ENCODE data around the gene PDPK1.
A peak's percentile ranks its signal among the peaks of the same experiment; 100 is the strongest.
"Not testable (repeated sequence)": the region's sequence is repeated elsewhere in the genome, so short reads cannot be mapped to it uniquely, and the experiment has no call there.

PDPK1 gene

GRCh38 chr16:2595393-2596205 lies 57.8 kb downstream of the PDPK1 start:
- DNase-seq, result no peak

- no peak for DNase-seq
Measured at GRCh38 chr16:2596747-2597559, 59.1 kb downstream of the PDPK1 start.

GRCh38 chr16:2597560-2597902 lies 59.7 kb downstream of the PDPK1 start:
- no peak for DNase-seq

DNA sequence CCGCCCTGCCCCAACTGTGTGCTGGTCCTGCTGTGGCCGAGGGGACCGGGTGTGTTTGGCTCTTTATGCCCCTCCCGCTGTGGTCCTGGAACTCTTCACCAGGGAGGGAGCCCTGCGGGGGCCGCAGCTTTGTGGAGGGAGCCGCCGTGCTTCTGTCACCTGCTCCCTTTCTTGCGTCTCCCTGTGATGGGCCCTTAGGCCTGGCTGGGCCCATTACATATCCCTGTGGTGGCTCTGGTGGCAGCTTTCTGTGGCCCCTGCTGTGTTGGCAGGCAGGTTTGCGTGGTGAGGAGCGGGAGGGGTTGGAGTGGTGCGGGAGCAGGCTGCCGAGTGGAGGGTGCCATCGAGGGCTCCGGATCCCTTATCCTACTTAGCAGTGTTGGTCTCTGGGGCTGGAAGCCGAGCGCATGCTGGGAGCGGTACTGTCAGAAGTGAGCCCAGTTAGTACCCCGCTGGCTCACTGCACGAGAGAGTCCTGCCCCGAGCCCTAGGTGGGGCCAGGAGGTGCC lies 60.4 kb downstream of the PDPK1 start:
- DNase-seq, result no peak

- DNase-seq, result no peak
Measured at GRCh38 chr16:2598723-2599122, 60.9 kb downstream of the PDPK1 start.

- not testable (repeated sequence) for DNase-seq
Measured at GRCh38 chr16:2599165-2599564, 61.3 kb downstream of the PDPK1 start.

DNA sequence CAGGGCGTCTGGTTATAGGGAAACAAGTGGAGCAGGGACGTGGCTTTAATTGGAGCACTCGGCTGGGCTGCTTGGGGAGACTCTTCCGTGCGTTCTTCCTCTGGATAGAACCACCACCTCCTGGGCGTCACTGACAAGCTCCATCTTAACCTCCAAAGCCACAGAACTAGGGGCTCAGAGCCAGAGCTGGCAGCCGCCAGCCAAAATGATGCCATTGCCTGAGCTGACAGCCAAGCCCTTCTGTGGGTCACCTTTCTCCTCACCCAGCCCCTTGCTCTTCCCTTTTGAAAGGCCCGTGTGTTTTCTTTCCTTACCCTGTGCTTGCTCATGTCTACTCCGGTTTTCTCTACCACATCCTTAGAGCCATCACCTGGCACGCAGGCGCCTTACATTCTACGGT lies 62.0 kb downstream of the PDPK1 start:
- DNase-seq, result not testable (repeated sequence)

DNA sequence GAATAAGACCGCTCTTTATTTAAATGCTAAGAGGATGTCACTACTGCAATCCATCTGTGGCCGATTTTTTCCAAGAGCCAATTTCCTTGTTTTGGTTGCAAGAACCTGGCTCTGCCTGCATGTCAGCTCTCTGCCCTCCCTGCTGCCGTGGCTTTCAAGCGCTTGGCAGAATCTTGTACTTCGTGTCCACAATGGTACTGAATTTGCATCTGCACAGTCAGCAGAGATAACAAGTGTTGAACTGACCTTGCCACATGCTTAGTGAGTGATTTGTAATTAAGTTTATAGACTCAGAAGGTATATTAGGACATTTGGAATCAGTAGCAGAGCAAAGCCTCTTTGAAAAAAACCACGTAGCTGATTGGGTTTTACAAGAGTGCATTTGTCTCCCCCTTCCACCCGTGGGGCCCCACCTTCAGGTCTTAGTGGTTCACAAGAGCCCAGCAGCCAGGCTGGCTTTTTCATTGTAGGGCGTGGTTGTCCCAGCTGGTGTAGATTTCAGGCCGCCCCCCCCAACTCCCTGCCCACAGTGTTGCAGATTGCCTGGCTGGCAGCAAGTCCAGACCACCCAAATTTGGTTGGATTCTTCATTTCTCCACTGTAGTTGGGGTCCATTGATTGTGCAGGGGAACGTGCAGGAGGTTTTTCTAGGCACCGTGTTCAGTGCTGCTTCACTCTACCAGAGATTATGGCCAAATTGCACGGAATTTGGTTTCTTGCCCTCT lies 63.6 kb downstream of the PDPK1 start:
- DNase-seq, result not testable (repeated sequence)

GRCh38 chr16:2602175-2602574 lies 64.4 kb downstream of the PDPK1 start:
- not testable (repeated sequence) for DNase-seq

- peak; percentile 91 for DNase-seq
Measured at GRCh38 chr16:2603165-2604015, 65.6 kb downstream of the PDPK1 start.

DNA sequence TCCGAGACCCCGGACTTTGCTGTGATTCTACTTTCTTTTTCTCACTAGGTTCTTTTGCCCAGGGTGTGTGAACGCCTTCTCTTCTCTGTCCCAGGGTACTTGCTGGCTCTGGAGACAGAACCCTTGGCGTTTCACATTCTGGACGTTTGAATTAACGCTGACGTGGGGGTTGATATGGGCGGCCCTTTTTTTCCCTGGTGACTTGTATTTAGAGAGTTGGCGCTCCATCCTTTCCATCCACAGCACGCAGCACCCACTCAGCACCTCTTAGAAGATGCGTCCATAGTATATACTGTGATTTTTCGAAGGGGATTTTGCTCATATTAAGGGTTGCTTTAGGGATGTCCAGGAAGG lies 66.2 kb downstream of the PDPK1 start:
- not testable (repeated sequence) for DNase-seq

- not testable (repeated sequence) for DNase-seq
Measured at GRCh38 chr16:2606820-2607219, 69.0 kb downstream of the PDPK1 start.

DNA sequence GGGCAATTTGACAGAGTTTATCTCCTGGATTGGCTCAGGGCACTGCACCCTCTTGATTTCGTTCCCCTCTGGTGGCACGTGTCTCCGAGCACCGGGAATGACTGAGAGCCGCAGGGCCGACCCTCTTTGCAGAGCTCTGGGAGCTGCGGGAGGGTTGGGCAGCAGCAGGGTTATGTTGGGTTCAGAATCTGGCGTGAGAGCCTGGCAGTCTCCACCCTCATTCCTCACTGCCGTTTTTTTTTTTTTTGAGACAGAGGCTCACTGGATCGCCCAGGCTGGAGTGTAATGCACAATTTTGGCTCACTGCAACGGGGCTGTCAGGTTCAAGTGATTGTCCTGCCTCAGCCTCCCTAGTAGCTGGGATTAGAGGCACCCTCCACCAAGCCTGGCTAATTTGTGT lies 71.5 kb downstream of the PDPK1 start:
- DNase-seq, result not testable (repeated sequence)

- DNase-seq, result no peak
Measured at GRCh38 chr16:2609827-2610470, 72.1 kb downstream of the PDPK1 start.

GRCh38 chr16:2610781-2611498 lies 73.1 kb downstream of the PDPK1 start:
- DNase-seq, result no peak

DNA sequence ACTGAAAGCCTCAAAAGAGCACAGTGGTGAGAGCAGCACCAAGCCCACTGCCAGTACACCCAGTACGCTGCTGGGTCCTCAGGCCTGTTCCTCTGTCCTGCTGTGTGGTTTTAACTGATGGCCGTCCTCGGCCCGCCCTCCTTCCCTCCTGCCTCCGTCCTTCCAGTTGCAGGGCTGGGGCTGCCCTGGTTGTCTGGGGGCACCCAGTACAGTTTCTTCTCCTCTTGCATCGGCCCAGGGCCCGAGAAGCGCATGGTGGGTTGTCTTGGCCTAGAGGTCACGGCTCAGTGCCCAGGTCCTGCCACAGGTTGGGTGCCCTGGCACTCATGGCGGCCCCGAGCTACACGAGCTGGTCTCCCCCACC lies 73.7 kb downstream of the PDPK1 start:
- no peak for DNase-seq

GRCh38 chr16:2611877-2612276 lies 74.1 kb downstream of the PDPK1 start:
- not testable (repeated sequence) for DNase-seq

GRCh38 chr16:2613251-2613650 lies 75.4 kb downstream of the PDPK1 start:
- DNase-seq, result not testable (repeated sequence)

DNA sequence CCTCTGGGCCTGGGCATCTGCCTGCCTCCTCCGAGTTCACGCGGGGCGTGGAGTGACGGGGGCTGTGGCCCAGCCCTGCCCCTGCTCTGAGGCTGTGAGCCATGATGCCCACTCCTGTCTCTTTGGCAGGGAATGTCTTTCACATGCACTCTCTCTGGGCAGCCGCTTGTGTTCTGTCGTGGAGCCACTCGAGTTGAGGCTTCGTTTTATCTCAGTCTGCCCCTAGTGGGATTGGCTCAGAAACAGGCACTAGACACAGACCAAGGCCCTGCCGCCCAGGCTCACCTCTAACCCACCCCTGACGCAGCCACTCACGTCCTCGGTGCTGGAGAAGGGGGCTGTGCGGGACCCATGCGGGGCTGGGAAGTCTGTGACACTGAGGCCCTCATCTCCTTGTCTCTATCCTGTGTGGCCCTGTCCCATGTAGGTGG lies 77.0 kb downstream of the PDPK1 start:
- DNase-seq, result no peak

- not testable (repeated sequence) for DNase-seq
Measured at GRCh38 chr16:2618964-2619363, 81.1 kb downstream of the PDPK1 start.

- DNase-seq, result peak; percentile 20
Measured at GRCh38 chr16:2619628-2620027, 81.8 kb downstream of the PDPK1 start.
